Spleen (tissue), 11 donors: ENCODE measurements around the gene BABAM2. TPM values are rescaled to one million over a fixed set of nuclear protein-coding genes. Genes with fewer than 3 reads are reported as not detected.

Source experiments
- DNase-seq: peaks from one replicate; pipeline ENCODE4 v3.0.0-alpha.2; 2020
- H3K27ac ChIP-seq, 8 donors: fragments of 200-600 bp; sonication (generic) in 7 of 8; 1 replicate in 4 of 8; 2 replicates in 4 of 8; pipeline versions ENCODE4 v1.5.0 to v1.8.0; 2016 to 2021; ENCODE audit warnings: inconsistent platforms in 4 of 8, mild to moderate bottlenecking in 4 of 8, moderate library complexity in 1 of 8
- H3K27me3 ChIP-seq, 7 donors: fragments of 200-600 bp; sonication (generic) in 6 of 7; replicated peaks in 1 of 7; 1 replicate in 4 of 7; 2 replicates in 3 of 7; pipeline versions ENCODE4 v1.5.0 to v1.8.0; 2016 to 2021; ENCODE audit warnings: inconsistent platforms in 3 of 7, mild to moderate bottlenecking in 1 of 7
- H3K36me3 ChIP-seq, 6 donors: fragments of 200-600 bp; sonication (generic) in 5 of 6; 1 replicate in 4 of 6; 2 replicates in 2 of 6; pipeline versions ENCODE4 v1.5.0 to v1.8.0; 2016 to 2021; ENCODE audit warnings: inconsistent platforms in 2 of 6
- H3K4me1 ChIP-seq, 6 donors: fragments of 200-600 bp; sonication (generic) in 5 of 6; 1 replicate in 3 of 6; 2 replicates in 3 of 6; pipeline versions ENCODE4 v1.5.0 to v1.8.0; 2016 to 2021; ENCODE audit warnings: inconsistent platforms in 3 of 6
- H3K4me3 ChIP-seq, 8 donors: fragments of 200-600 bp; sonication (generic) in 7 of 8; 1 replicate in 4 of 8; 2 replicates in 4 of 8; pipeline versions ENCODE4 v1.5.0 to v1.8.0; 2016 to 2021; ENCODE audit warnings: inconsistent platforms in 4 of 8, mild to moderate bottlenecking in 4 of 8, moderate library complexity in 2 of 8
- H3K9me3 ChIP-seq, 8 donors: fragments of 200-600 bp; sonication (generic) in 7 of 8; 1 replicate in 4 of 8; 2 replicates in 4 of 8; pipeline versions ENCODE4 v1.5.0 to v1.8.0; 2016 to 2021; ENCODE audit warnings: inconsistent platforms in 4 of 8
- POLR2A ChIP-seq, 3 donors: fragments of 450-650 bp; IDR thresholded peaks; one replicate each; pipeline ENCODE4 v1.5.1; 2017; ENCODE audit warnings: antibody characterized with exemption in 3 of 3, mild to moderate bottlenecking in 1 of 3
- POLR2AphosphoS5 ChIP-seq, 3 donors: sonication (generic); formaldehyde crosslinking; IDR thresholded peaks; one replicate each; pipeline ENCODE4 v1.5.1; 2017; ENCODE audit warnings: antibody characterized with exemption in 3 of 3
- WGBS, 5 donors: extraction: QIAGEN DNeasy Blood & Tissue Kit in 3 of 5; methylation state at CpG; one replicate each; pipeline versions ENCODE4 v1.1.5 to v1.1.7; 2013 to 2018; 5-methylcytosine and 5-hydroxymethylcytosine counted together
- intact Hi-C: fragments of 100-400 bp; cut with DNase I; formaldehyde crosslinking; loops from one replicate; pipeline ENCODE4 v1.15.0; 2023; ENCODE audit warnings: low total_unique reads
- polyA plus RNA-seq, 3 donors: library from polyadenylated mRNA; stranded (reverse); fragments of 200-250 nt; gene quantifications; one replicate each; pipeline ENCODE4 v1.2.1, GENCODE V29; 2013
- total RNA-seq, 7 donors: library from RNA; depleted of rRNA in 3 of 7; stranded (reverse); fragments of >200 nt in 3 of 7; fragmentation: NEBNext Ultra II Directional in 4 of 7; extraction: Animal tissue kit (Norgen Biotek cat#: 25700) in 4 of 7; gene quantifications; one replicate each; pipeline versions ENCODE4 v1.1.0 to v1.2.1, GENCODE V29; 2016 to 2021
- TF ChIP-seq, protein P1 (sequence below), 11 experiments: fragments of 200-600 bp in 7 of 11; fragments of 450-650 bp in 4 of 11; sonication (generic) in 4 of 11; IDR thresholded peaks in 8 of 11; conservative IDR thresholded peaks in 3 of 11; 1 replicate in 7 of 11; 2 replicates in 4 of 11; pipeline versions ENCODE4 v1.4.0 to v1.8.0; 2016 to 2021; ENCODE audit warnings: antibody characterized with exemption in 11 of 11, inconsistent platforms in 4 of 11, mild to moderate bottlenecking in 1 of 11
- donor health status: healthy with polysubstance abuse.
- donor health status: DM: no; HTN: no; CAD: no; lungs with moderate emphysema.
- donor health status: DM: no; HTN: no; CAD: no.
- donor health status: Bipolar disorder and iron deficiency.
- donor health status: healthy.
- donor health status: DM: no; HTN: no; CAD: no.
- donor health status: DM: yes; HTN: yes; CAD: no.

The BABAM2 gene
- total and polyA plus RNA-seq, 10 donors, result 16.1 to 70.1 (median 55.0) TPM

- intact Hi-C loops, result no loop called here
- TF ChIP-seq POLR2AphosphoS5 (IDR thresholded peaks at IDR 0.05) (no peak), POLR2A (IDR thresholded peaks at IDR 0.05) (no peak)
- TF ChIP-seq, protein P1, sequence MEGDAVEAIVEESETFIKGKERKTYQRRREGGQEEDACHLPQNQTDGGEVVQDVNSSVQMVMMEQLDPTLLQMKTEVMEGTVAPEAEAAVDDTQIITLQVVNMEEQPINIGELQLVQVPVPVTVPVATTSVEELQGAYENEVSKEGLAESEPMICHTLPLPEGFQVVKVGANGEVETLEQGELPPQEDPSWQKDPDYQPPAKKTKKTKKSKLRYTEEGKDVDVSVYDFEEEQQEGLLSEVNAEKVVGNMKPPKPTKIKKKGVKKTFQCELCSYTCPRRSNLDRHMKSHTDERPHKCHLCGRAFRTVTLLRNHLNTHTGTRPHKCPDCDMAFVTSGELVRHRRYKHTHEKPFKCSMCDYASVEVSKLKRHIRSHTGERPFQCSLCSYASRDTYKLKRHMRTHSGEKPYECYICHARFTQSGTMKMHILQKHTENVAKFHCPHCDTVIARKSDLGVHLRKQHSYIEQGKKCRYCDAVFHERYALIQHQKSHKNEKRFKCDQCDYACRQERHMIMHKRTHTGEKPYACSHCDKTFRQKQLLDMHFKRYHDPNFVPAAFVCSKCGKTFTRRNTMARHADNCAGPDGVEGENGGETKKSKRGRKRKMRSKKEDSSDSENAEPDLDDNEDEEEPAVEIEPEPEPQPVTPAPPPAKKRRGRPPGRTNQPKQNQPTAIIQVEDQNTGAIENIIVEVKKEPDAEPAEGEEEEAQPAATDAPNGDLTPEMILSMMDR (IDR thresholded peaks at IDR 0.05 in 8 of 11, conservative IDR thresholded peaks at IDR 0.05 in 3 of 11), result no peak
- H3K27me3 ChIP-seq, result no peaks in the 10 kb centered on the region
- peaks cover 0 to 5% (median 0%) of the 10 kb centered on the region in 6 donors for H3K36me3 ChIP-seq
- H3K9me3 ChIP-seq, result no peaks in the 10 kb centered on the region
- peaks cover 0 to 35% (median 11%) of the 10 kb centered on the region in 6 donors for H3K4me1 ChIP-seq
- DNase-seq, result no peak
- H3K27ac ChIP-seq, result peak overlapping the region in 2 of 8 donors; percentile 29 to 42
- H3K4me3 ChIP-seq, result no peak overlapping the region
These were observed 381.4 kb downstream of the BABAM2 start for GRCh38 chr2:28271919-28272250.

DNA sequence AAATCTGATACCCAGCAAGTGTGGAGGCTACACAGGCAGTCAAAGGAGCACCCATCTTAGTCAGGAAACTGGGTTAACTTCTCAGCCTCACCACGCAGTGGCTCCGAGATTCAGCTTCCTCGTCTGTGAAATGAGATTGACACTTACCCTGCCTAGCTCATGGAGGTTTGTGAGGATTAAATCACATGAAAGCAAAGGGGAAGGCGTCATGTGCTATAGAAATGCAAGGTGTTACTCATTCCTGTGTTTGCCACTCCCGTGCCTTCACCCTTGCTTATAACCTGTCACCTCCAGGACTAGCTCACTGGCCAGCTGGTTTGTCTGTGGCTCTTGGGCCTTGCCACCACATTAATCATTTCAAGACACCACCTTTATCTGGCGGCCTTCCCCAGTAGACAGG is 383.2 kb downstream of the BABAM2 start:
- intact Hi-C loops, result no loop called here
- Histone ChIP-seq H3K36me3 (peaks cover 0 to 10% (median 0%) of the 10 kb centered on the region in 6 donors), H3K4me1 (peaks cover 0 to 35% (median 11%) of the 10 kb centered on the region in 6 donors), H3K27ac (no peak overlapping the region), H3K27me3 (no peaks in the 10 kb centered on the region), H3K4me3 (no peak overlapping the region), H3K9me3 (no peaks in the 10 kb centered on the region)
- DNase-seq, result no peak
- TF ChIP-seq POLR2A (IDR thresholded peaks at IDR 0.05) (no peak), POLR2AphosphoS5 (IDR thresholded peaks at IDR 0.05) (no peak)
- TF ChIP-seq, protein P1 (IDR thresholded peaks at IDR 0.05 in 8 of 11, conservative IDR thresholded peaks at IDR 0.05 in 3 of 11), result no peak
- 70 to 84% (median 73%) methylated on average over 6 of the region's 6 CpGs for WGBS, 5 donors

- peaks cover 0 to 10% (median 0%) of the 10 kb centered on the region in 6 donors for H3K36me3 ChIP-seq
- H3K9me3 ChIP-seq, result no peaks in the 10 kb centered on the region
- no peak overlapping the region for H3K4me3 ChIP-seq
- intact Hi-C loops, result no loop called here
- H3K27ac ChIP-seq, result peak overlapping the region in 4 of 8 donors; percentile 24 to 58 (median 35)
- WGBS, 5 donors, result 41 to 61% (median 47%) methylated on average over 11 of the region's 11 CpGs
- TF ChIP-seq, protein P1 (IDR thresholded peaks at IDR 0.05 in 8 of 11, conservative IDR thresholded peaks at IDR 0.05 in 3 of 11), result no peak
- TF ChIP-seq POLR2AphosphoS5 (IDR thresholded peaks at IDR 0.05), result peak in 1 of 3 donors; percentile 35
- DNase-seq, result no peak
- H3K27me3 ChIP-seq, result no peaks in the 10 kb centered on the region
- peaks cover 0 to 35% (median 11%) of the 10 kb centered on the region in 6 donors for H3K4me1 ChIP-seq
These were observed 384.6 kb downstream of the BABAM2 start for GRCh38 chr2:28274911-28275685.

DNA sequence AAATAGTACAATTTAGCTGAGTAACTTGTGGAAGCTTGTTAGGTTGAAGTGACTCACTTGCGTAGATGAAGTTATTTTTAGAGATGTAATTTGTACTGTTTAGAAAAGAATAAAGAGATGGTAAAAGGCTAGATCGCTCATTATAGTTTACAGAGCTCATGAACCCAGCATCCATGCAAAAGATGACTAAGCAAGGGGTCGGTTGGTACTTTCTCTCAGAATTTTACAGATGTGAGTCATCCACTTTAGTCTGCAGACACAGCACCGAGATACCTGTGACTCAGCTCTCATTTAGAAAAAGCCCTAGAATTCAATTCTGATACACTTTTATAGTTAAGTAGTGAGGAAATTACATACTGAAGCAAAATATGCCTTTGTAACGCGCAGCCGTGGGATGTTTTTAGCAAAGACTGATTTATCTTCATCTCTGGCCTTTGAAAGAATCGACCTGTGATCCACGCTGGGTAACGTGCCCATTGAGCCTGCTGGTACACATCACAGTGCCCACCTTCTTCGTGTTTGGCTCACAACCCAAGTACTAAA is 385.6 kb downstream of the BABAM2 start:
- 76 to 84% (median 78%) methylated on average over 11 of the region's 11 CpGs for WGBS, 5 donors
- Histone ChIP-seq H3K27me3 (no peaks in the 10 kb centered on the region), H3K4me3 (no peak overlapping the region), H3K4me1 (peaks cover 0 to 31% (median 11%) of the 10 kb centered on the region in 6 donors), H3K36me3 (peaks cover 0 to 12% (median 0%) of the 10 kb centered on the region in 6 donors), H3K9me3 (no peaks in the 10 kb centered on the region), H3K27ac (no peak overlapping the region)
- intact Hi-C loops, result no loop called here
- no peak for DNase-seq
- no peak for TF ChIP-seq POLR2AphosphoS5 (IDR thresholded peaks at IDR 0.05)
- TF ChIP-seq, protein P1 (IDR thresholded peaks at IDR 0.05 in 8 of 11, conservative IDR thresholded peaks at IDR 0.05 in 3 of 11), result no peak
- TF ChIP-seq POLR2A (IDR thresholded peaks at IDR 0.05), result no peak
